GM11168 (cell line): ENCODE measurements around the gene ATG7.
"Not testable (repeated sequence)": the region's sequence is repeated elsewhere in the genome, so short reads cannot be mapped to it uniquely, and the experiment has no call there.

Source experiments
- in situ Hi-C: fragments of 300-500 bp; cut with MboI; formaldehyde crosslinking; loops from one replicate; pipeline ENCODE4 v1.12.0; 2022; ENCODE audit warnings: low sequenced_read_pairs; ENCODE audit not compliant: unreplicated experiment

ATG7 gene

GRCh38 chr3:11591391-11592282 lies 319.4 kb downstream of the ATG7 start:
- in situ Hi-C loops: no loop called here

- in situ Hi-C loops: no loop called here
Measured at GRCh38 chr3:11592445-11593298, 320.5 kb downstream of the ATG7 start.

- in situ Hi-C loops: no loop called here
Measured at GRCh38 chr3:11593318-11594034, 321.3 kb downstream of the ATG7 start.

GRCh38 chr3:11595024-11595423 lies 322.8 kb downstream of the ATG7 start:
- in situ Hi-C loops: not testable (repeated sequence)

GRCh38 chr3:11596387-11596786 lies 324.2 kb downstream of the ATG7 start:
- in situ Hi-C loops: no loop called here

GRCh38 chr3:11600501-11601282 lies 328.5 kb downstream of the ATG7 start:
- in situ Hi-C loops: no loop called here

- in situ Hi-C loops: no loop called here
Measured at GRCh38 chr3:11601446-11602238, 329.4 kb downstream of the ATG7 start.

GRCh38 chr3:11602239-11602840 lies 330.1 kb downstream of the ATG7 start:
- in situ Hi-C loops: no loop called here

GRCh38 chr3:11602886-11603527 lies 330.8 kb downstream of the ATG7 start:
- in situ Hi-C loops: no loop called here

GRCh38 chr3:11603628-11604027 lies 331.4 kb downstream of the ATG7 start:
- in situ Hi-C loops: no loop called here

GRCh38 chr3:11604139-11604892 lies 332.1 kb downstream of the ATG7 start:
- in situ Hi-C loops: no loop called here

- in situ Hi-C loops: no loop called here
Measured at GRCh38 chr3:11605398-11605797, 333.2 kb downstream of the ATG7 start.

GRCh38 chr3:11606090-11606784 lies 334.0 kb downstream of the ATG7 start:
- in situ Hi-C loops: no loop called here

- in situ Hi-C loops: no loop called here
Measured at GRCh38 chr3:11606865-11607440, 334.8 kb downstream of the ATG7 start.
